Measurements from ENCODE around the gene ARFGEF3. TPM values are rescaled to one million over a fixed set of nuclear protein-coding genes. Genes with fewer than 3 reads are reported as not detected.
A peak's percentile ranks its signal among the peaks of the same experiment; 100 is the strongest.

The ARFGEF3 gene
- total RNA-seq, 1 experiment from 2014 or later: 20.1 TPM

DNA sequence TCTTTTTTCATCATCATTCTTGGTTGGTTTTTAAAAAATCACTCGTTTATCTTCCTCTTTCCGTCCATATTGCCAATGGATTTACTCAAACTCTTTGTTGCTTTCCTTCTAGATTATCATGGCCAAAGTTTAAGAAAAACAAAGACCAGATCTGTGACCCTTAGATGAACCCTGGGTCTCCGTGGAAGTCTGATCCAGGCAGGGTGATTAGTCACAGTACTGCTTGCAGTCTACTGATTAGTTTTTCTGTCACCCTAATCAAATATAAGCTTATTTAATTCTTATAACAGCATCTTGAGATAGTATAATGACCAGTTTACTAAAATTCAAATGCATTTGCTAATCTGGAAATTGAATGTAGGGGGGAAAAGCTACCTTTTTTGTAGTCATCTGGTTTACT is 210.0 kb downstream of the ARFGEF3 start:
- TF ChIP-seq CREM (CRISPR knock-in tag; IDR thresholded peaks at IDR 0.05): no peak
- TF ChIP-seq, protein P1, sequence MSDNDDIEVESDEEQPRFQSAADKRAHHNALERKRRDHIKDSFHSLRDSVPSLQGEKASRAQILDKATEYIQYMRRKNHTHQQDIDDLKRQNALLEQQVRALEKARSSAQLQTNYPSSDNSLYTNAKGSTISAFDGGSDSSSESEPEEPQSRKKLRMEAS (CRISPR knock-in tag; IDR thresholded peaks at IDR 0.05): no peak
- no peak for TF ChIP-seq ATF1 (CRISPR knock-in tag; IDR thresholded peaks at IDR 0.05)
- TF ChIP-seq, protein P2, sequence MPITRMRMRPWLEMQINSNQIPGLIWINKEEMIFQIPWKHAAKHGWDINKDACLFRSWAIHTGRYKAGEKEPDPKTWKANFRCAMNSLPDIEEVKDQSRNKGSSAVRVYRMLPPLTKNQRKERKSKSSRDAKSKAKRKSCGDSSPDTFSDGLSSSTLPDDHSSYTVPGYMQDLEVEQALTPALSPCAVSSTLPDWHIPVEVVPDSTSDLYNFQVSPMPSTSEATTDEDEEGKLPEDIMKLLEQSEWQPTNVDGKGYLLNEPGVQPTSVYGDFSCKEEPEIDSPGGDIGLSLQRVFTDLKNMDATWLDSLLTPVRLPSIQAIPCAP (CRISPR knock-in tag; IDR thresholded peaks at IDR 0.05): no peak
- TF ChIP-seq, protein P3, sequence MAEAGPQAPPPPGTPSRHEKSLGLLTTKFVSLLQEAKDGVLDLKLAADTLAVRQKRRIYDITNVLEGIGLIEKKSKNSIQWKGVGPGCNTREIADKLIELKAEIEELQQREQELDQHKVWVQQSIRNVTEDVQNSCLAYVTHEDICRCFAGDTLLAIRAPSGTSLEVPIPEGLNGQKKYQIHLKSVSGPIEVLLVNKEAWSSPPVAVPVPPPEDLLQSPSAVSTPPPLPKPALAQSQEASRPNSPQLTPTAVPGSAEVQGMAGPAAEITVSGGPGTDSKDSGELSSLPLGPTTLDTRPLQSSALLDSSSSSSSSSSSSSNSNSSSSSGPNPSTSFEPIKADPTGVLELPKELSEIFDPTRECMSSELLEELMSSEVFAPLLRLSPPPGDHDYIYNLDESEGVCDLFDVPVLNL (CRISPR knock-in tag; IDR thresholded peaks at IDR 0.05; ENCODE audit: borderline replicate concordance, low read depth): no peak
- TF ChIP-seq FOXJ3 (CRISPR knock-in tag; IDR thresholded peaks at IDR 0.05; ENCODE audit: borderline replicate concordance): no peak
- no peak for TF ChIP-seq FOXP1 (CRISPR knock-in tag; IDR thresholded peaks at IDR 0.05; ENCODE audit: borderline replicate concordance)
- no peak for TF ChIP-seq MXD4 (CRISPR knock-in tag; IDR thresholded peaks at IDR 0.05; ENCODE audit: borderline replicate concordance)
- TF ChIP-seq ETV6 (CRISPR knock-in tag; IDR thresholded peaks at IDR 0.05): no peak
- TF ChIP-seq NFE2L1 (CRISPR knock-in tag; IDR thresholded peaks at IDR 0.05): no peak
- TF ChIP-seq, protein P4, sequence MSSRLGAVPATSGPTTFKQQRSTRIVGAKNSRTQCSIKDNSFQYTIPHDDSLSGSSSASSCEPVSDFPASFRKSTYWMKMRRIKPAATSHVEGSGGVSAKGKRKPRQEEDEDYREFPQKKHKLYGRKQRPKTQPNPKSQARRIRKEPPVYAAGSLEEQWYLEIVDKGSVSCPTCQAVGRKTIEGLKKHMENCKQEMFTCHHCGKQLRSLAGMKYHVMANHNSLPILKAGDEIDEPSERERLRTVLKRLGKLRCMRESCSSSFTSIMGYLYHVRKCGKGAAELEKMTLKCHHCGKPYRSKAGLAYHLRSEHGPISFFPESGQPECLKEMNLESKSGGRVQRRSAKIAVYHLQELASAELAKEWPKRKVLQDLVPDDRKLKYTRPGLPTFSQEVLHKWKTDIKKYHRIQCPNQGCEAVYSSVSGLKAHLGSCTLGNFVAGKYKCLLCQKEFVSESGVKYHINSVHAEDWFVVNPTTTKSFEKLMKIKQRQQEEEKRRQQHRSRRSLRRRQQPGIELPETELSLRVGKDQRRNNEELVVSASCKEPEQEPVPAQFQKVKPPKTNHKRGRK (CRISPR knock-in tag; IDR thresholded peaks at IDR 0.05; ENCODE audit: borderline replicate concordance): no peak
- Mint-ChIP-seq H3K27me3 (ENCODE audit: low read depth) (no peaks in the 10 kb centered on the region), H3K4me1 (peaks cover 30% of the 10 kb centered on the region), H3K27ac (no peak overlapping the region), H3K9me3 (peaks cover 7% of the 10 kb centered on the region; the same call in 1 of the 2 replicates), H3K36me3 (peaks cover 3% of the 10 kb centered on the region), H3K4me3 (no peak overlapping the region)
- ATAC-seq: no peak
- ChIA-PET CTCF (interaction anchor here (1.9 kb wide), 1 partner anchor 32 kb away, joined by 5 read pairs; the partner anchor contains the start of gene HEBP2), POLR2A (no interaction called here)
- DNase-seq (ENCODE audit: low spot score): no peak

DNA sequence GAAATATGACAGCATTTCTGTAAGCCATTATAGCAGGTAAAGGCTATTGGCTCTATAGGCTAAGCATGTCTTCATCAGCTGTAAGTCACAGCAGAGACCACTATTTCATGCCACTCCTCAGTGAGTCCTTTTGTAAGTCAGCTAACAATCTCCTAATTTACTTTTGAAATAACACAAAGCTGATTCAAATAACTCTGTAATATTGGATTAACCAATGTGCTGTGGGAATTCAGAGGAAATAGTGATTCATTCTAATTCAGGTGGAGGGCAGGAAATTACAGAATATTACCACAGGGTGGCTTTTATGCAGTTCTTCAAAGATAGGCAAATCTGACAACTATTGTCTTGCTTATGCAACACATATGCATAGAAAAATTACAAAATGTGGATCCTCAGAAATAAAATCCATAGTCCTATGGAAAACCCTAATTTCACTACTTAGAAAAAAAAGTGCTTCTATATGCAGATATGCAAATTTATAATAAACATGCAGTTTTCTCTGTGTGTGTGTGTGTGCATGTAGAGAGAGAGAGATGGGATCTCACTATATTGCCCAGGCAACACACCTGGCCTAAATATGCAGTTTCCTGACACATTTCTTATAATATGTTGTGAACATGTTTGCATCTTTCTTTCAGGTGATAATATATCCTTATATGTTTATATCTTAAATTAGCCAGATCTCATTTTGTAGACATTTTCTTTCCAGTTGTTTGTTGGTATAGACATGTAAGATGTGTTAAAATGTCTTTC is 211.1 kb downstream of the ARFGEF3 start:
- TF ChIP-seq ZNF121 (CRISPR knock-in tag; IDR thresholded peaks at IDR 0.05): peak; percentile 82
- no peak for TF ChIP-seq ZNF317 (CRISPR knock-in tag; IDR thresholded peaks at IDR 0.05; ENCODE audit: borderline replicate concordance, low read depth)
- Mint-ChIP-seq H3K27me3 (ENCODE audit: low read depth) (no peaks in the 10 kb centered on the region), H3K36me3 (no peaks in the 10 kb centered on the region), H3K4me3 (no peak overlapping the region), H3K9me3 (0 out of 2 replicates have a peak, but pooled peaks cover 1% of the 10 kb centered on the region), H3K27ac (no peak overlapping the region), H3K4me1 (peaks cover 31% of the 10 kb centered on the region)
- ATAC-seq (no peak), DNase-seq (ENCODE audit: low spot score) (no peak)
- POLR2A ChIA-PET: no interaction called here
- CTCF ChIA-PET: no interaction called here

DNA sequence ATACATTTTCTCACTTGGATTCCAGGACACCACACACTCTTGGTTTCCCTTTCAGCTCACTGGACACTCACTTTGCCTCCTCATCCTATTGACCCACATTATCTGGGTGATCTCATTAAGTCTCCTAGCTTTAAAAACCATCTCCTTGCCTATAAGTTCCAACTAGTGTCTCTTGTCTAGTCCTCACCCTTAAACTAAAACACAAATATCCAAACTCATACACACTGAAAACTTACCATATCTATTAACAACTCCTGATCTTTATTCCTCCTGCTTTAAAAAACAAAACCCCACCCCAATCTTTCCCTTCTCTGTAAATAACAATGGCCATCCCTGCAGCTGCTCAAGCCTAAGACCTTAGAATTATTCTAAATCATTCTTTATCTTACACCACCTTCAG is 212.5 kb downstream of the ARFGEF3 start:
- Mint-ChIP-seq H3K27ac (no peak overlapping the region), H3K36me3 (no peaks in the 10 kb centered on the region), H3K9me3 (no peaks in the 10 kb centered on the region), H3K27me3 (ENCODE audit: low read depth) (no peaks in the 10 kb centered on the region), H3K4me3 (no peak overlapping the region), H3K4me1 (peaks cover 40% of the 10 kb centered on the region)
- ChIA-PET CTCF (interaction anchor here (1.0 kb wide), 1 partner anchor 12 kb away, joined by 3 read pairs; no protein-coding TSS in a partner anchor), POLR2A (no interaction called here)
- ATAC-seq (no peak), DNase-seq (ENCODE audit: low spot score) (no peak)
- TF ChIP-seq, protein P4 (CRISPR knock-in tag; IDR thresholded peaks at IDR 0.05; ENCODE audit: borderline replicate concordance): no peak
- TF ChIP-seq, protein P5, sequence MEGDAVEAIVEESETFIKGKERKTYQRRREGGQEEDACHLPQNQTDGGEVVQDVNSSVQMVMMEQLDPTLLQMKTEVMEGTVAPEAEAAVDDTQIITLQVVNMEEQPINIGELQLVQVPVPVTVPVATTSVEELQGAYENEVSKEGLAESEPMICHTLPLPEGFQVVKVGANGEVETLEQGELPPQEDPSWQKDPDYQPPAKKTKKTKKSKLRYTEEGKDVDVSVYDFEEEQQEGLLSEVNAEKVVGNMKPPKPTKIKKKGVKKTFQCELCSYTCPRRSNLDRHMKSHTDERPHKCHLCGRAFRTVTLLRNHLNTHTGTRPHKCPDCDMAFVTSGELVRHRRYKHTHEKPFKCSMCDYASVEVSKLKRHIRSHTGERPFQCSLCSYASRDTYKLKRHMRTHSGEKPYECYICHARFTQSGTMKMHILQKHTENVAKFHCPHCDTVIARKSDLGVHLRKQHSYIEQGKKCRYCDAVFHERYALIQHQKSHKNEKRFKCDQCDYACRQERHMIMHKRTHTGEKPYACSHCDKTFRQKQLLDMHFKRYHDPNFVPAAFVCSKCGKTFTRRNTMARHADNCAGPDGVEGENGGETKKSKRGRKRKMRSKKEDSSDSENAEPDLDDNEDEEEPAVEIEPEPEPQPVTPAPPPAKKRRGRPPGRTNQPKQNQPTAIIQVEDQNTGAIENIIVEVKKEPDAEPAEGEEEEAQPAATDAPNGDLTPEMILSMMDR (IDR thresholded peaks at IDR 0.05): no peak
- TF ChIP-seq, protein P6, sequence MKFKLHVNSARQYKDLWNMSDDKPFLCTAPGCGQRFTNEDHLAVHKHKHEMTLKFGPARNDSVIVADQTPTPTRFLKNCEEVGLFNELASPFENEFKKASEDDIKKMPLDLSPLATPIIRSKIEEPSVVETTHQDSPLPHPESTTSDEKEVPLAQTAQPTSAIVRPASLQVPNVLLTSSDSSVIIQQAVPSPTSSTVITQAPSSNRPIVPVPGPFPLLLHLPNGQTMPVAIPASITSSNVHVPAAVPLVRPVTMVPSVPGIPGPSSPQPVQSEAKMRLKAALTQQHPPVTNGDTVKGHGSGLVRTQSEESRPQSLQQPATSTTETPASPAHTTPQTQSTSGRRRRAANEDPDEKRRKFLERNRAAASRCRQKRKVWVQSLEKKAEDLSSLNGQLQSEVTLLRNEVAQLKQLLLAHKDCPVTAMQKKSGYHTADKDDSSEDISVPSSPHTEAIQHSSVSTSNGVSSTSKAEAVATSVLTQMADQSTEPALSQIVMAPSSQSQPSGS (CRISPR knock-in tag; IDR thresholded peaks at IDR 0.05; ENCODE audit: borderline replicate concordance, low read depth): no peak
- TF ChIP-seq NFYB (CRISPR knock-in tag; conservative IDR thresholded peaks at IDR 0.05; ENCODE audit: low read depth): no peak
- TF ChIP-seq, protein P7, sequence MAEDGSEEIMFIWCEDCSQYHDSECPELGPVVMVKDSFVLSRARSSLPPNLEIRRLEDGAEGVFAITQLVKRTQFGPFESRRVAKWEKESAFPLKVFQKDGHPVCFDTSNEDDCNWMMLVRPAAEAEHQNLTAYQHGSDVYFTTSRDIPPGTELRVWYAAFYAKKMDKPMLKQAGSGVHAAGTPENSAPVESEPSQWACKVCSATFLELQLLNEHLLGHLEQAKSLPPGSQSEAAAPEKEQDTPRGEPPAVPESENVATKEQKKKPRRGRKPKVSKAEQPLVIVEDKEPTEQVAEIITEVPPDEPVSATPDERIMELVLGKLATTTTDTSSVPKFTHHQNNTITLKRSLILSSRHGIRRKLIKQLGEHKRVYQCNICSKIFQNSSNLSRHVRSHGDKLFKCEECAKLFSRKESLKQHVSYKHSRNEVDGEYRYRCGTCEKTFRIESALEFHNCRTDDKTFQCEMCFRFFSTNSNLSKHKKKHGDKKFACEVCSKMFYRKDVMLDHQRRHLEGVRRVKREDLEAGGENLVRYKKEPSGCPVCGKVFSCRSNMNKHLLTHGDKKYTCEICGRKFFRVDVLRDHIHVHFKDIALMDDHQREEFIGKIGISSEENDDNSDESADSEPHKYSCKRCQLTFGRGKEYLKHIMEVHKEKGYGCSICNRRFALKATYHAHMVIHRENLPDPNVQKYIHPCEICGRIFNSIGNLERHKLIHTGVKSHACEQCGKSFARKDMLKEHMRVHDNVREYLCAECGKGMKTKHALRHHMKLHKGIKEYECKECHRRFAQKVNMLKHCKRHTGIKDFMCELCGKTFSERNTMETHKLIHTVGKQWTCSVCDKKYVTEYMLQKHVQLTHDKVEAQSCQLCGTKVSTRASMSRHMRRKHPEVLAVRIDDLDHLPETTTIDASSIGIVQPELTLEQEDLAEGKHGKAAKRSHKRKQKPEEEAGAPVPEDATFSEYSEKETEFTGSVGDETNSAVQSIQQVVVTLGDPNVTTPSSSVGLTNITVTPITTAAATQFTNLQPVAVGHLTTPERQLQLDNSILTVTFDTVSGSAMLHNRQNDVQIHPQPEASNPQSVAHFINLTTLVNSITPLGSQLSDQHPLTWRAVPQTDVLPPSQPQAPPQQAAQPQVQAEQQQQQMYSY (CRISPR knock-in tag; IDR thresholded peaks at IDR 0.05): no peak
